Neuron (in vitro differentiated cells): ENCODE data around the gene EYA4.

ENCODE experiments used
- H2AFZ ChIP-seq: one replicate; pipeline ENCODE4 v1.6.1; 2013; ENCODE audit warnings: low read depth, mild to moderate bottlenecking, inconsistent platforms, low read length, moderate library complexity
- H3K27me3 ChIP-seq: one replicate; pipeline ENCODE4 v1.6.1; 2013; ENCODE audit warnings: low read length; ENCODE audit not compliant: insufficient read depth
- H3K36me3 ChIP-seq: one replicate; pipeline ENCODE4 v1.6.1; 2013; ENCODE audit warnings: low read length; ENCODE audit not compliant: insufficient read depth
- H3K4me1 ChIP-seq: one replicate; pipeline ENCODE4 v1.6.1; 2013; ENCODE audit warnings: low read length; ENCODE audit not compliant: insufficient read depth
- H3K4me3 ChIP-seq: 2 replicates; pipeline ENCODE4 v1.5.1; 2013; ENCODE audit warnings: mild to moderate bottlenecking, low read length, moderate library complexity
- H3K9me3 ChIP-seq: one replicate; pipeline ENCODE4 v1.6.1; 2013; ENCODE audit warnings: low read length

Gene EYA4

GRCh38 chr6:133407320-133408100, 166.4 kb downstream of the EYA4 start:
- no peaks in the 10 kb centered on the region for H3K4me1 ChIP-seq
- no peak overlapping the region for H3K4me3 ChIP-seq
- H3K9me3 ChIP-seq, result no peaks in the 10 kb centered on the region
- no peaks in the 10 kb centered on the region for H3K27me3 ChIP-seq
- H3K36me3 ChIP-seq, result no peaks in the 10 kb centered on the region
- H2AFZ ChIP-seq, result no peak overlapping the region

- H3K4me3 ChIP-seq, result no peak overlapping the region
- H3K36me3 ChIP-seq, result no peaks in the 10 kb centered on the region
- H2AFZ ChIP-seq, result no peak overlapping the region
- no peaks in the 10 kb centered on the region for H3K4me1 ChIP-seq
- H3K27me3 ChIP-seq, result no peaks in the 10 kb centered on the region
- H3K9me3 ChIP-seq, result no peaks in the 10 kb centered on the region
Observed at GRCh38 chr6:133408132-133408531, 167.0 kb downstream of the EYA4 start.

DNA sequence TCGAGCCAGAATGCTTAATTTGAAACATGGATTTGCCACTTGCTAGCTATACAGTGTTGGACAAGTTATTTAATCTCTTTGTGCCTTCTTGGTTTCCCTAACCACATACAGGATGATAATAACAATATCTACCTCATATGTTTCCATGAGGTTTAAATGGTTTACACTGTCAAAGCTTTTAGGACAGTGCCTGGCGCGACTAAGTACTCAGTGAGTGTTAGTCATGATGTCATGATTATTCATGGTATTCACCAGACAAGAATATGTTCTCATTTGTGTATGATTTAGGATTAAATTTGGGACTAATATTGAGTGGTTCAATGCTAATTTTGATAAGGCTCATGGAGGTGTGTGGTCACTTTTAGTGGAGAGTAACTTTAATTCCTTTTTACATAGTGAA, 167.4 kb downstream of the EYA4 start:
- Histone ChIP-seq H3K27me3 (no peaks in the 10 kb centered on the region), H3K4me1 (no peaks in the 10 kb centered on the region), H3K36me3 (no peaks in the 10 kb centered on the region), H3K4me3 (no peak overlapping the region), H2AFZ (no peak overlapping the region), H3K9me3 (no peaks in the 10 kb centered on the region)

- no peaks in the 10 kb centered on the region for H3K9me3 ChIP-seq
- no peaks in the 10 kb centered on the region for H3K36me3 ChIP-seq
- H2AFZ ChIP-seq, result no peak overlapping the region
- H3K4me1 ChIP-seq, result no peaks in the 10 kb centered on the region
- no peak overlapping the region for H3K4me3 ChIP-seq
- no peaks in the 10 kb centered on the region for H3K27me3 ChIP-seq
Observed at GRCh38 chr6:133410638-133411435, 169.7 kb downstream of the EYA4 start.

GRCh38 chr6:133411757-133412156, 170.6 kb downstream of the EYA4 start:
- no peaks in the 10 kb centered on the region for H3K4me1 ChIP-seq
- no peaks in the 10 kb centered on the region for H3K36me3 ChIP-seq
- H2AFZ ChIP-seq, result no peak overlapping the region

DNA sequence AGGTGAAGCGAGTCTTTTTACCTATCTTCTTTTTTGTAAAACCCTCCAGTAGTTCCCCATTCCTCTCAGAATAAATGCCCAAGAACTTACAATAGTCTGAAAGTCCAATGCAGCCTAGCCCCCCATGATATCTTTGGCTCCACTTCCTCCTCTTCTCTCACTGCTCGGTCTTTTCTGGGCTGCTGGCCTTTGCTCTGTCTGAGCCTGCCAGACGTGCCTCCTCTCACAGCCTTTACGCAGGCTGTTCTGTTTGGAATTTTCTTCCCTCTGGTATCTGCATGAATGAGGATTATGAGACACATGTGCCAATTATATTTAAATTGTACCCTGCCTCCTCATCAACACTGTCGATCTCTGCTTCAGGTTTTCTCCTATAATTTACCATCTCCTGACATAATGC, 174.1 kb downstream of the EYA4 start:
- Histone ChIP-seq H3K9me3 (no peaks in the 10 kb centered on the region), H3K4me1 (no peaks in the 10 kb centered on the region), H3K27me3 (no peaks in the 10 kb centered on the region), H3K4me3 (no peak overlapping the region), H2AFZ (no peak overlapping the region), H3K36me3 (no peaks in the 10 kb centered on the region)

More at GRCh38 chr6:133411757-133412156, 170.6 kb downstream of the EYA4 start:
- no peaks in the 10 kb centered on the region for H3K9me3 ChIP-seq
- no peaks in the 10 kb centered on the region for H3K27me3 ChIP-seq
- H3K4me3 ChIP-seq, result no peak overlapping the region

- H2AFZ ChIP-seq, result no peak overlapping the region
- no peaks in the 10 kb centered on the region for H3K4me1 ChIP-seq
- no peaks in the 10 kb centered on the region for H3K9me3 ChIP-seq
- no peaks in the 10 kb centered on the region for H3K27me3 ChIP-seq
- H3K4me3 ChIP-seq, result no peak overlapping the region
- no peaks in the 10 kb centered on the region for H3K36me3 ChIP-seq
Observed at GRCh38 chr6:133418108-133418507, 177.0 kb downstream of the EYA4 start.

GRCh38 chr6:133423242-133423641, 182.1 kb downstream of the EYA4 start:
- Histone ChIP-seq H3K9me3 (no peaks in the 10 kb centered on the region), H3K4me1 (no peaks in the 10 kb centered on the region), H3K27me3 (no peaks in the 10 kb centered on the region), H3K4me3 (no peak overlapping the region), H2AFZ (no peak overlapping the region), H3K36me3 (no peaks in the 10 kb centered on the region)

GRCh38 chr6:133424359-133424758, 183.2 kb downstream of the EYA4 start:
- Histone ChIP-seq H3K36me3 (no peaks in the 10 kb centered on the region), H3K4me1 (no peaks in the 10 kb centered on the region), H3K4me3 (no peak overlapping the region), H2AFZ (no peak overlapping the region), H3K27me3 (no peaks in the 10 kb centered on the region), H3K9me3 (no peaks in the 10 kb centered on the region)

- no peak overlapping the region for H3K4me3 ChIP-seq
- no peaks in the 10 kb centered on the region for H3K9me3 ChIP-seq
- no peaks in the 10 kb centered on the region for H3K27me3 ChIP-seq
- H3K36me3 ChIP-seq, result no peaks in the 10 kb centered on the region
- no peaks in the 10 kb centered on the region for H3K4me1 ChIP-seq
- H2AFZ ChIP-seq, result no peak overlapping the region
Observed at GRCh38 chr6:133426038-133426437, 184.9 kb downstream of the EYA4 start.

DNA sequence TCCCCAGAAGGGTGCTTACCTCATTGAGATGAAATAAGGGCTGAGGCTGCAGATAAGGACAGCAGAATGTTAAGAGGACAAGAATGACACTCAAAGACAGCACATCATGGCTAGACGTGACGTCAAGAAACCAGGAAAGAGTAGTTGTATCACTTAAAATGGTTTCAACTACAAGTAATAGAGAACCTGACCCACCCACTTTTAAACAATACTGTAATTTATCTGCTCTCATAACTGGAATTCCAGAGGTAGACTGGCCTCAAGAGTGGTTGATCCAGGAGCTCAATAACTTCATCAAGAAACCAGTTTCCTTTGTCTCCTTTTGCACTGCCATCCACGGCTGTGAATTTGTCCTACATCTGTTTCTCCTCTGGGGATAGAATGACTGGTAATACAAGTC, 187.1 kb downstream of the EYA4 start:
- peaks cover 3% of the 10 kb centered on the region for H3K4me1 ChIP-seq
- H3K36me3 ChIP-seq, result no peaks in the 10 kb centered on the region
- H2AFZ ChIP-seq, result no peak overlapping the region
- H3K27me3 ChIP-seq, result no peaks in the 10 kb centered on the region
- no peaks in the 10 kb centered on the region for H3K9me3 ChIP-seq
- H3K4me3 ChIP-seq, result no peak overlapping the region

DNA sequence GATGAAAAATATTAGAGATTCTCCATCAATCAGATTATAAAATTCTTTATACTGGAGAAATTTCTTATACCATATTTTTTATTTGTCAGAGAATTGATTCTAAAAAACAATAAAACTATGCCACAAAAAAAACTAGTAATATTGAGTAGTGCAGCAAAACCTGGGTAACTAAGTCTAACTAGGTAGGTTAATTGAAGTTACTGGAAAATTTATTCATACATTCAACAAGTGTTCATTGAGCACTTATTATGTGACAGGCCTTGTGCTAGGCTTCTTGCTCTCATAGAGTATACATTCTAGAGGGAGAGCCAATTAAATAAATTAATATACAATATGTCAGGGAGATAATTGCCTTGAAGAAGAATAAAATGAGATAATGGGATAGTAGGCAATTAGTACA, 189.4 kb downstream of the EYA4 start:
- peaks cover 3% of the 10 kb centered on the region for H3K4me1 ChIP-seq
- no peaks in the 10 kb centered on the region for H3K9me3 ChIP-seq
- no peaks in the 10 kb centered on the region for H3K27me3 ChIP-seq
- H3K36me3 ChIP-seq, result no peaks in the 10 kb centered on the region
- no peak overlapping the region for H2AFZ ChIP-seq
- no peak overlapping the region for H3K4me3 ChIP-seq

- H3K9me3 ChIP-seq, result no peaks in the 10 kb centered on the region
- no peak overlapping the region for H3K4me3 ChIP-seq
- no peaks in the 10 kb centered on the region for H3K36me3 ChIP-seq
- peaks cover 3% of the 10 kb centered on the region for H3K4me1 ChIP-seq
- no peaks in the 10 kb centered on the region for H3K27me3 ChIP-seq
- H2AFZ ChIP-seq, result no peak overlapping the region
Observed at GRCh38 chr6:133431031-133431430, 189.9 kb downstream of the EYA4 start.
